CD14-positive monocyte (primary cell): ENCODE measurements around the gene CLTC. TPM values are rescaled to one million over a fixed set of nuclear protein-coding genes. Genes with fewer than 3 reads are reported as not detected.

Source experiments
- DNase-seq, 3 donors: peaks; one replicate each; pipeline ENCODE4 v3.0.0-alpha.2; 2011 to 2022
- H2AFZ ChIP-seq: 2 replicates; pipeline ENCODE4 v1.6.0; 2012; ENCODE audit warnings: mild to moderate bottlenecking, low read depth, low read length, inconsistent platforms; ENCODE audit not compliant: insufficient read depth, poor library complexity, severe bottlenecking
- H3K27ac ChIP-seq, 2 donors: 1 replicate in 1 of 2; 2 replicates in 1 of 2; pipeline ENCODE4 v1.5.1; 2012 to 2013; ENCODE audit warnings: low read length in 2 of 2, control low read depth in 1 of 2, inconsistent platforms in 1 of 2, low read depth in 1 of 2, mild to moderate bottlenecking in 1 of 2
- H3K27me3 ChIP-seq, 2 donors: one replicate each; pipeline versions ENCODE4 v1.6.0 to v1.6.1; 2011 to 2013; ENCODE audit warnings: low read length in 2 of 2; ENCODE audit not compliant: control insufficient read depth in 2 of 2, insufficient read depth in 2 of 2
- H3K36me3 ChIP-seq, 2 donors: replicated peaks in 1 of 2; 1 replicate in 1 of 2; 2 replicates in 1 of 2; pipeline versions ENCODE4 v1.5.1 to v1.6.1; 2012 to 2013; ENCODE audit warnings: low read length in 2 of 2, control low read depth in 1 of 2, inconsistent platforms in 1 of 2, mild to moderate bottlenecking in 1 of 2; ENCODE audit not compliant: insufficient read depth in 2 of 2, control insufficient read depth in 1 of 2
- H3K4me1 ChIP-seq, 2 donors: 1 replicate in 1 of 2; 2 replicates in 1 of 2; pipeline versions ENCODE4 v1.5.1 to v1.6.1; 2012 to 2013; ENCODE audit warnings: low read length in 2 of 2, control low read depth in 1 of 2, inconsistent platforms in 1 of 2, mild to moderate bottlenecking in 1 of 2, moderate library complexity in 1 of 2; ENCODE audit not compliant: insufficient read depth in 2 of 2, control insufficient read depth in 1 of 2
- H3K4me2 ChIP-seq: replicated peaks from 2 replicates; pipeline ENCODE3; 2012; ENCODE audit warnings: low read length, moderate library complexity, mild to moderate bottlenecking; ENCODE audit not compliant: poor library complexity, severe bottlenecking; ENCODE audit errors: extremely low read depth
- H3K4me3 ChIP-seq, 3 experiments: fragments of 200-600 bp in 1 of 3; sonication (generic) in 1 of 3; replicated peaks in 1 of 3; 1 replicate in 2 of 3; 2 replicates in 1 of 3; pipeline ENCODE4 v1.5.1; 2011 to 2013; ENCODE audit warnings: low read length in 3 of 3, mild to moderate bottlenecking in 3 of 3, control low read depth in 2 of 3, low read depth in 2 of 3, inconsistent platforms in 1 of 3, moderate library complexity in 1 of 3
- H3K79me2 ChIP-seq: 2 replicates; pipeline ENCODE4 v1.6.0; 2012; ENCODE audit warnings: mild to moderate bottlenecking, control low read depth, inconsistent platforms, low read length, moderate library complexity; ENCODE audit not compliant: insufficient read depth
- H3K9ac ChIP-seq: 2 replicates; pipeline ENCODE4 v1.6.0; 2017; ENCODE audit warnings: low read length, mild to moderate bottlenecking; ENCODE audit not compliant: insufficient read depth, poor library complexity, severe bottlenecking
- H3K9me3 ChIP-seq, 2 donors: replicated peaks in 1 of 2; 1 replicate in 1 of 2; 2 replicates in 1 of 2; pipeline versions ENCODE4 v1.5.1 to v1.6.1; 2012 to 2013; ENCODE audit warnings: low read length in 2 of 2, control low read depth in 1 of 2; ENCODE audit not compliant: control insufficient read depth in 1 of 2, insufficient read depth in 1 of 2
- H4K20me1 ChIP-seq: 2 replicates; pipeline ENCODE4 v1.6.0; 2012; ENCODE audit warnings: mild to moderate bottlenecking, low read length, control low read depth, moderate library complexity; ENCODE audit not compliant: insufficient read depth
- H3K27ac Mint-ChIP-seq, 7 donors: one replicate each; pipeline ENCODE4 v1.8.0; 2020; ENCODE audit warnings: mild to moderate bottlenecking in 7 of 7, mixed read lengths in 7 of 7, moderate library complexity in 6 of 7, inconsistent platforms in 2 of 7
- H3K27me3 Mint-ChIP-seq, 3 donors: one replicate each; pipeline ENCODE4 v1.8.0; 2021 to 2022; ENCODE audit warnings: low read depth in 3 of 3, mild to moderate bottlenecking in 3 of 3, mixed read lengths in 3 of 3, moderate library complexity in 3 of 3, inconsistent platforms in 1 of 3
- H3K36me3 Mint-ChIP-seq, 2 donors: one replicate each; pipeline ENCODE4 v1.8.0; 2020; ENCODE audit warnings: mixed read lengths in 2 of 2, inconsistent platforms in 1 of 2, mild to moderate bottlenecking in 1 of 2
- H3K4me1 Mint-ChIP-seq: one replicate; pipeline ENCODE4 v1.8.0; 2020; ENCODE audit warnings: mild to moderate bottlenecking, mixed read lengths
- H3K4me3 Mint-ChIP-seq, 2 donors: one replicate each; pipeline ENCODE4 v1.8.0; 2020; ENCODE audit warnings: mild to moderate bottlenecking in 2 of 2, mixed read lengths in 2 of 2, moderate library complexity in 1 of 2
- H3K9me3 Mint-ChIP-seq, 7 donors: one replicate each; pipeline ENCODE4 v1.8.0; 2020 to 2022; ENCODE audit warnings: mixed read lengths in 7 of 7, mild to moderate bottlenecking in 6 of 7, moderate library complexity in 6 of 7, inconsistent platforms in 2 of 7
- CTCF ChIP-seq: fragments of 200-600 bp; IDR thresholded peaks from one replicate; pipeline ENCODE4 v1.8.0; 2022; ENCODE audit warnings: antibody characterized with exemption, mild to moderate bottlenecking
- WGBS: methylation state at CpG from one replicate; pipeline ENCODE4 v1.1.5; 2013; ENCODE audit warnings: missing lambda C conversion rate; ENCODE audit not compliant: insufficient coverage; 5-methylcytosine and 5-hydroxymethylcytosine counted together
- intact Hi-C, 2 donors: fragments of 100-400 bp; cut with micrococcal nuclease; formaldehyde crosslinking; loops; one replicate each; pipeline versions ENCODE4 v1.15.0 to v1.15.1; 2023
- polyA plus RNA-seq, 3 donors: library from polyadenylated mRNA; depleted of rRNA in 1 of 3; unstranded in 2 of 3; stranded (reverse) in 1 of 3; fragments of 300-500 nt in 2 of 3; fragments of >200 nt in 1 of 3; fragmentation: Illumina TruSeq in 2 of 3; gene quantifications; 1 replicate in 2 of 3; 2 replicates in 1 of 3; pipeline ENCODE4 v1.2.3, GENCODE V29; 2012 to 2021

CLTC gene
- polyA plus RNA-seq, 3 donors, result 63.3 to 102 (median 65.1) TPM

- Histone ChIP-seq H3K79me2 (peaks cover 22% of the 10 kb centered on the region), H3K4me2 (no peak overlapping the region), H4K20me1 (peaks cover 48% of the 10 kb centered on the region), H3K9ac (no peak overlapping the region), H3K9me3 (no peaks in the 10 kb centered on the region), H3K36me3 (peaks cover 43 to 72% of the 10 kb centered on the region in 2 donors), H3K27ac (peak overlapping the region in 1 of 2 donors; percentile 20), H3K27me3 (no peaks in the 10 kb centered on the region), H2AFZ (no peak overlapping the region), H3K4me3 (no peak overlapping the region), H3K4me1 (no peaks in the 10 kb centered on the region)
- no peak overlapping the region for H3K27ac Mint-ChIP-seq
- whole genome bisulfite sequencing, result no CpG with 5 or more reads among the region's 2 CpGs
- DNase-seq, result no peak
- H3K4me1 Mint-ChIP-seq, result peaks cover 3% of the 10 kb centered on the region
- no peak overlapping the region for H3K4me3 Mint-ChIP-seq
- intact Hi-C loops, result no loop called here
- no peaks in the 10 kb centered on the region for H3K27me3 Mint-ChIP-seq
- no peak for TF ChIP-seq CTCF
- peaks cover 44 to 70% of the 10 kb centered on the region in 2 donors for H3K36me3 Mint-ChIP-seq
- peaks cover 0 to 4% (median 0%) of the 10 kb centered on the region in 7 donors for H3K9me3 Mint-ChIP-seq
Measured at GRCh38 chr17:59745040-59745439, 125.3 kb downstream of the CLTC start.

Other genes with a start within 250 kb of the CLTC start
- gene DHX40, start 54.3 kb upstream of the CLTC start, polyA plus RNA-seq, result 10 to 100 TPM; 12.4 to 22.0 (median 21.0) TPM
- 10 to 100 TPM; 13.4 to 27.0 (median 26.0) TPM for gene PTRH2, start 87.5 kb downstream of the CLTC start, polyA plus RNA-seq
- 100 to 1,000 TPM; 246 to 511 (median 386) TPM for gene VMP1, start 87.8 kb downstream of the CLTC start, polyA plus RNA-seq